GM18505 (cell line): ENCODE measurements around the gene TRAPPC2L.
"Not testable (repeated sequence)": the region's sequence is repeated elsewhere in the genome, so short reads cannot be mapped to it uniquely, and the experiment has no call there.

Experiments
- ATAC-seq: cut with Tn5 transposase; IDR thresholded peaks from one replicate; pipeline ENCODE4 v1.9.1; 2021; ENCODE audit not compliant: unreplicated experiment
- POLR2A ChIP-seq: IDR thresholded peaks from 4 replicates; pipeline ENCODE4 v1.6.1; 2011; ENCODE audit warnings: borderline replicate concordance; ENCODE audit not compliant: insufficient read depth, insufficient read length; ENCODE audit errors: extremely low read depth

The TRAPPC2L gene

GRCh38 chr16:88885693-88886280 is 28.9 kb downstream of the TRAPPC2L start:
- TF ChIP-seq POLR2A = no peak
- ATAC-seq = no peak

- TF ChIP-seq POLR2A = no peak
- no peak for ATAC-seq
Observed at GRCh38 chr16:88886420-88886844, 29.5 kb downstream of the TRAPPC2L start.

GRCh38 chr16:88886845-88887521 is 30.1 kb downstream of the TRAPPC2L start:
- TF ChIP-seq POLR2A = no peak
- ATAC-seq = no peak

- no peak for TF ChIP-seq POLR2A
- ATAC-seq = no peak
Observed at GRCh38 chr16:88888057-88888456, 31.1 kb downstream of the TRAPPC2L start.

- no peak for TF ChIP-seq POLR2A
Observed at GRCh38 chr16:88888461-88889387, 31.8 kb downstream of the TRAPPC2L start.

GRCh38 chr16:88889702-88890352 is 32.9 kb downstream of the TRAPPC2L start:
- ATAC-seq = not testable (repeated sequence)

More at GRCh38 chr16:88888461-88889387, 31.8 kb downstream of the TRAPPC2L start:
- no peak for ATAC-seq

GRCh38 chr16:88891083-88891482 is 34.2 kb downstream of the TRAPPC2L start:
- no peak for ATAC-seq
- no peak for TF ChIP-seq POLR2A

- no peak for ATAC-seq
- no peak for TF ChIP-seq POLR2A
Observed at GRCh38 chr16:88892065-88892464, 35.1 kb downstream of the TRAPPC2L start.

- no peak for ATAC-seq
- TF ChIP-seq POLR2A = no peak
Observed at GRCh38 chr16:88893127-88893968, 36.4 kb downstream of the TRAPPC2L start.

- ATAC-seq = not testable (repeated sequence)
Observed at GRCh38 chr16:88894266-88894665, 37.3 kb downstream of the TRAPPC2L start.

GRCh38 chr16:88894681-88895300 is 37.9 kb downstream of the TRAPPC2L start:
- no peak for TF ChIP-seq POLR2A
- no peak for ATAC-seq

GRCh38 chr16:88895335-88895734 is 38.4 kb downstream of the TRAPPC2L start:
- no peak for ATAC-seq

GRCh38 chr16:88896238-88897070 is 39.5 kb downstream of the TRAPPC2L start:
- no peak for ATAC-seq
- TF ChIP-seq POLR2A = no peak

More at GRCh38 chr16:88895335-88895734, 38.4 kb downstream of the TRAPPC2L start:
- no peak for TF ChIP-seq POLR2A
